Activated CD4-positive, alpha-beta T cell treated with anti-CD3 and anti-CD28 coated beads for 48 hours (primary cell): ENCODE measurements around the gene CRTAP.
A peak's percentile ranks its signal among the peaks of the same experiment; 100 is the strongest.
"Not testable (repeated sequence)": the region's sequence is repeated elsewhere in the genome, so short reads cannot be mapped to it uniquely, and the experiment has no call there.

ENCODE experiments used
- DNase-seq: peaks from one replicate; pipeline ENCODE4 v3.0.0-alpha.2; 2020

Gene CRTAP

GRCh38 chr3:33113772-33114621 lies at the start of gene CRTAP:
CRTAP (plus strand) TSS chr3:33114014; CDS start chr3:33114078, 64 bp downstream.
- peak; percentile 91 for DNase-seq

- peak; percentile 53 for DNase-seq
These were observed 48.9 kb upstream of the CRTAP start for GRCh38 chr3:33064929-33065328.

- no peak for DNase-seq
These were observed 46.3 kb upstream of the CRTAP start for GRCh38 chr3:33067484-33067883.

GRCh38 chr3:33069862-33070261 lies 44.0 kb upstream of the CRTAP start:
- DNase-seq: not testable (repeated sequence)

GRCh38 chr3:33071181-33071580 lies 42.6 kb upstream of the CRTAP start:
- no peak for DNase-seq

GRCh38 chr3:33071946-33072345 lies 41.9 kb upstream of the CRTAP start:
- no peak for DNase-seq

GRCh38 chr3:33074217-33075067 lies 39.4 kb upstream of the CRTAP start:
- peak; percentile 82 for DNase-seq

- DNase-seq: no peak
These were observed 37.8 kb upstream of the CRTAP start for GRCh38 chr3:33075995-33076394.

GRCh38 chr3:33076952-33077351 lies 36.9 kb upstream of the CRTAP start:
- no peak for DNase-seq

- no peak for DNase-seq
These were observed 35.8 kb upstream of the CRTAP start for GRCh38 chr3:33077976-33078375.

GRCh38 chr3:33079813-33080212 lies 34.0 kb upstream of the CRTAP start:
- DNase-seq: not testable (repeated sequence)

GRCh38 chr3:33081812-33082211 lies 32.0 kb upstream of the CRTAP start:
- DNase-seq: no peak

GRCh38 chr3:33083958-33084357 lies 29.9 kb upstream of the CRTAP start:
- DNase-seq: no peak

GRCh38 chr3:33088691-33089090 lies 25.1 kb upstream of the CRTAP start:
- DNase-seq: no peak

- DNase-seq: peak; percentile 21
These were observed 24.3 kb upstream of the CRTAP start for GRCh38 chr3:33089515-33089914.

- peak; percentile 16 for DNase-seq
These were observed 22.1 kb upstream of the CRTAP start for GRCh38 chr3:33091746-33092145.

GRCh38 chr3:33092496-33093254 lies 21.1 kb upstream of the CRTAP start:
- DNase-seq: no peak

GRCh38 chr3:33093847-33094246 lies 20.0 kb upstream of the CRTAP start:
- DNase-seq: no peak

- DNase-seq: no peak
These were observed 18.4 kb upstream of the CRTAP start for GRCh38 chr3:33095436-33095835.

- DNase-seq: peak; percentile 64
These were observed 17.5 kb upstream of the CRTAP start for GRCh38 chr3:33096093-33096868.

- DNase-seq: no peak
These were observed 14.6 kb upstream of the CRTAP start for GRCh38 chr3:33099109-33099645.

GRCh38 chr3:33099701-33100100 lies 14.1 kb upstream of the CRTAP start:
- DNase-seq: no peak
